BJ (cell line): ENCODE results near the gene MYH11. TPM values are rescaled to one million over a fixed set of nuclear protein-coding genes. Genes with fewer than 3 reads are reported as not detected.
"Not testable (repeated sequence)": the region's sequence is repeated elsewhere in the genome, so short reads cannot be mapped to it uniquely, and the experiment has no call there.

ENCODE experiments used
- CTCF ChIA-PET: fragments of 350-600 bp; formaldehyde crosslinking; extraction: SDS; loops from one replicate; lab custom pipeline; 2021; ENCODE audit warnings: antibody characterized with exemption, inconsistent platforms; lab: Yijun Ruan, JAX
- POLR2A ChIA-PET: fragments of 300-600 bp; sonication (Branson Sonifier 250); formaldehyde crosslinking; extraction: SDS; loops from one replicate; lab custom pipeline; 2021; ENCODE audit warnings: antibody characterized with exemption; lab: Charles Lee
- DNase-seq: peaks from one replicate; pipeline ENCODE4 v3.0.0-alpha.2; 2011; ENCODE audit warnings: low read depth
- H3K27me3 ChIP-seq: 2 replicates; pipeline ENCODE4 v1.6.0; 2011; ENCODE audit warnings: low read length; ENCODE audit not compliant: control insufficient read depth, insufficient read depth
- H3K36me3 ChIP-seq: 2 replicates; pipeline ENCODE4 v1.5.1; 2011; ENCODE audit warnings: low read length; ENCODE audit not compliant: control insufficient read depth, insufficient read depth
- H3K4me3 ChIP-seq: 2 replicates; pipeline ENCODE4 v1.5.1; 2011; ENCODE audit warnings: low read depth, mild to moderate bottlenecking, control low read depth, low read length
- CTCF ChIP-seq: IDR thresholded peaks from 2 replicates; pipeline ENCODE4 v1.5.1; 2011; ENCODE audit warnings: low read depth, mild to moderate bottlenecking, control low read depth, inconsistent platforms, low read length, moderate library complexity; ENCODE audit not compliant: insufficient read depth
- polyA plus RNA-seq: library from polyadenylated mRNA; depleted of rRNA; stranded (reverse); fragments of >200 nt; gene quantifications from 2 replicates; pipeline ENCODE4 v1.2.3, GENCODE V29; 2011

Gene MYH11
- polyA plus RNA-seq, 1 experiment = 0.27 TPM

- POLR2A ChIA-PET = no interaction called here
- DNase-seq = peak; percentile 22
- CTCF ChIA-PET = interaction anchor here (0.5 to 10.1 kb wide), 4 partner anchors 13 to 73 kb away, joined by 3 to 76 read pairs (median 4); no protein-coding TSS in a partner anchor
These were observed 46.4 kb downstream of the MYH11 start for GRCh38 chr16:15810411-15810810.

DNA sequence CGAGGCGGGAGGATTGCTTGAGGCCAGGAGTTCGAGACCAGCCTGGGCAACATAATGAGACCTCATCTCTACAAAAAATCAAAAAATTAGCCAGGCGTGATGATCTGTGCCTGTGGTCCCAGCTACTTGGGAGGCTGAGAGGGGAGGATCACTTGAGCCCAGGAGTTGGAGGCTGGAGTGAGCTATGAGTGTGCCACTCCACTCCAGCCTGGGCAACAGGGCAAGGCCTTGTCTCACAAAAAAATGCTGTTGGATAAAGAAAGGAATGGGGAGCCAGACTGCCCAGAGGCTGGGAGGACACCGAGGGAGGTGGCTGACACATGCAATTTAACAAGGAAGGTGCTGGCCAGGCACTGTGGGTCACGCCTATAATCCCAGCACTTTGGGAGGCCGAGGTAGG is 47.5 kb downstream of the MYH11 start:
- H3K4me3 ChIP-seq, H3K36me3 ChIP-seq, DNase-seq, POLR2A ChIA-PET: not testable (repeated sequence)
- CTCF ChIA-PET = interaction anchor here (0.8 to 10.1 kb wide), 4 partner anchors 14 to 313 kb away, joined by 3 to 76 read pairs (median 4); no protein-coding TSS in a partner anchor
- H3K27me3 ChIP-seq = peaks cover 12% of the 10 kb centered on the region; the same call in 1 of the 2 replicates

More at GRCh38 chr16:15810411-15810810, 46.4 kb downstream of the MYH11 start:
- Histone ChIP-seq H3K27me3 (peaks cover 16% of the 10 kb centered on the region; the same call in 1 of the 2 replicates), H3K36me3 (no peaks in the 10 kb centered on the region), H3K4me3 (no peak overlapping the region)
- TF ChIP-seq CTCF = no peak

DNA sequence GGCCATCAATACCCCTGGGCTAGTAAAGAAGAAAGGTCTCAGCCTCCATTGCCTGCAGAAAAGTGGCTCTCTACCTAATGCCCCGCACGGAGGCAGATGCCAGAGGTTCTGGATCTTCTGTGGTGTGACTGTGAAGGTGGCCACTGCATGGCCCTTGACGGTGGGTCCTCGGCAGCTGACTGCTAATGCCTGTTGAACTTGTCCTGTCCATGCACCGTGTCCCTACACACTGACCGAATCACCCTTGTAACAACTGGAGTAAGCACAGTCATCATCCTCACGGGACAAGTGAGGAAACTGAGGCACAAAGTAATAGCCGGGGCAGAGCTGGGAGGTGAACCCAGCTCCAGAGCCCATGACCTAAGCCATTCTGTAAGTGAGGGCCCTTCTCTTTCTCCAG is 48.8 kb downstream of the MYH11 start:
- Histone ChIP-seq H3K36me3 (no peaks in the 10 kb centered on the region), H3K4me3 (no peak overlapping the region), H3K27me3 (peaks cover 11% of the 10 kb centered on the region)
- ChIA-PET CTCF (interaction anchor here (1.1 to 10.1 kb wide), 2 partner anchors 15 to 41 kb away, joined by 3 to 76 read pairs; no protein-coding TSS in a partner anchor), POLR2A (no interaction called here)
- TF ChIP-seq CTCF = no peak
- DNase-seq = no peak

DNA sequence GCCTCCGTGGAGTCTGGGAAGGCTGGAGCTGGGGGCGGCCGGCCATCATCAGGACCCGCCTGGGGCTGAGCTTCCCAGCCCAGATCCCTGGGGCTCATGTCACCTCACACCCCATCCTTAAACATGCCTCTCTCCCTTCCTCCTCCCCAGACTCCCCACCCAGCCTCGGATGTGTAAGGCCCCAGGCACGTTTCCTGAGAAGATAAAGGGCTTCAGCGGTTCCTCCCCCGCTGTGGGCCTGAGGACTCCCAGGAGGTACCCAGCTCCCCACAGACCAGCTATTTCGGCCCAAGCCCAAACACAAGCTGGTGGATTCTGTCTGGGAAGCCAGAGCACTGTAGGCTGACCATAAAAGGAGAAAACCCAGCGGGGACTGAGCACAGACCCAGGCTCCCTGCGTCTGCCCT is 49.2 kb downstream of the MYH11 start:
- CTCF ChIA-PET = interaction anchor here (10.1 kb wide), 1 partner anchor 16 kb away, joined by 76 read pairs; no protein-coding TSS in a partner anchor
- no peaks in the 10 kb centered on the region for H3K36me3 ChIP-seq
- DNase-seq = no peak
- no peak for TF ChIP-seq CTCF
- peaks cover 11% of the 10 kb centered on the region for H3K27me3 ChIP-seq
- no peak overlapping the region for H3K4me3 ChIP-seq
- POLR2A ChIA-PET = no interaction called here

GRCh38 chr16:15803618-15804017 is 53.2 kb downstream of the MYH11 start:
- ChIA-PET CTCF (interaction anchor here (0.8 kb wide), 1 partner anchor 18 kb away, joined by 3 read pairs; no protein-coding TSS in a partner anchor), POLR2A (no interaction called here)
- no peak for DNase-seq

More at GRCh38 chr16:15803618-15804017, 53.2 kb downstream of the MYH11 start:
- no peak for TF ChIP-seq CTCF
- H3K27me3 ChIP-seq = peaks cover 17% of the 10 kb centered on the region
- no peak overlapping the region for H3K4me3 ChIP-seq
- H3K36me3 ChIP-seq = no peaks in the 10 kb centered on the region
